Eye (tissue), 1 donor: ENCODE measurements around the gene ZNF416.

Source experiments
- DNase-seq: peaks from one replicate; pipeline ENCODE4 v3.0.0-alpha.2; 2015

Gene ZNF416

DNA sequence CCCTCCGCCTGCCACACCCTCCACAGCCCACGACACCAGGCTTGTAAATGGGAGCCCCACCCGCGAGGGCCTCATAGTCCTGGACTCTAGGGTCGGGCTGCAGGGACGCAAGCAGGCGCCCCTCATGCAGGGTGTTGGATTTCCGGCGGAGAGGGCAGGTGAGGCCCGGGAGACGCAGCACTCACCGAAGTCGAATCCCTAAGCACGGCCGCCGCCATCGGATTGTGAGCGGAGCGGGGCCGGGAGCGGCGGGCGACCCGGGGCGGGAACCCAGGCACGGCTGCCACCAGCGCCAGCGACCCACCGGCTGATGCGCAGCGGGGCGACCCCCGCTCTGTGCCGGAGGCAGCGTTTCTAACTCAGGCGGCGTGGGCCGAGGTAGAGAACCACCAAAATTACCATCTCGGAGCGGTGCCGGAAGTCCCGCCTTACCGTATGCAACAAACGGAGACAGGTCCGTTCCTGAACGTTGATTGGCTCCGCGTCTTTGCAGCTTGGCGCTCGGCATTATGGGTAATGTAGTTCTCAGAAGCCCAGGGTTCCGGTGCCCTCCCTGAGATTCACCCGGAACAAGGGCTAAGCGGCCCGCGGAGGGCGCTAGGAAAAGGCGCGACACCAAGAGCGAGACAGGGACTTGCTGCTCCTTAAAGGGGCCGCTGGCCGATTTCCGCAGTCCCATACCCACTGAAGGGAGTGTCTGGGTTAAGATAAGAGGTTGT lies at the start of gene ZNF416:
ZNF416 (minus strand) TSS at position 425 of the 719 bp plus-strand sequence; CDS start at position 218, 207 bp downstream.
- peak; percentile 100 for DNase-seq

DNA sequence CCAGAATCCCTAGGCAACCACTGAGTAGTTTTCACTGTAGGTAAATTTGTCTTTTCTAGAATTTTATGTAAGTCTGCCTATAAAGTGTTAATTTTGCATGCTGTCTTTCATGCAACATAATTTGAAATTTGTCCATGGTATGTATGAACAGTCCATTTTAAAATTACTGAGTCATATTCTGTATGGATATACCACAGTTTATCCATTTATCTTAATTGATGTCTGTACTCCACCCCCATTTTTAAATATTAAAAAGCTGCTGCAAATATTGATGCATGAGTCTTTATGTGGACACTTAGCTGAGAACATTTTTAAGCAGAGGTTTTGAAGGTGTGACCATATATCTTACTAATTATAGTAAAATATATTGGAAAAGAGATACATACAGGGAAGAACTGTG lies 44.4 kb upstream of the ZNF416 start:
- DNase-seq: no peak

GRCh38 chr19:57620673-57621348 lies 42.1 kb upstream of the ZNF416 start:
- DNase-seq: peak; percentile 50

DNA sequence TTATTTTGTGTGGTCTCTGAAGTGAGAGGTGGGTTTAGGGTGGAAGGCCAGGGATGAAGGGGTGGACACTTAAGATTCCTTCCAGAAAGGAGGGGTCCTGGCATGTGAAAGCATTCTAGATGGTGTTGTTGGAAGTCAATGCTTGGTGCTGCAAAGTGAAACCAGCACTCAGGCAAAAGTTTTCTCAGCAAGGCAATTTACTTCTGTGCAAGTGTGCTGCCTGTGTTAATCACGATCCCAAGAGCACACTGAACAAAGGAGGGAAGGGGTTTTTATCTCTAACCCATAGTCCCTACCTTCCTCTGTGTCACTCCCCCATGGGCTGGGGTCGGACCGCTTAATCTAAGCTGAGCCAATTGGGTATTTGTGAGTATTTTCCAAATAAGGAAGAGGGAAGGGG lies 36.6 kb upstream of the ZNF416 start:
- DNase-seq: no peak

GRCh38 chr19:57613941-57614743 lies 35.4 kb upstream of the ZNF416 start, which contains the start of gene ZNF134:
ZNF134 (plus strand) TSS chr19:57614242; CDS start chr19:57619469, 5,227 bp downstream.
- peak; percentile 97 for DNase-seq

DNA sequence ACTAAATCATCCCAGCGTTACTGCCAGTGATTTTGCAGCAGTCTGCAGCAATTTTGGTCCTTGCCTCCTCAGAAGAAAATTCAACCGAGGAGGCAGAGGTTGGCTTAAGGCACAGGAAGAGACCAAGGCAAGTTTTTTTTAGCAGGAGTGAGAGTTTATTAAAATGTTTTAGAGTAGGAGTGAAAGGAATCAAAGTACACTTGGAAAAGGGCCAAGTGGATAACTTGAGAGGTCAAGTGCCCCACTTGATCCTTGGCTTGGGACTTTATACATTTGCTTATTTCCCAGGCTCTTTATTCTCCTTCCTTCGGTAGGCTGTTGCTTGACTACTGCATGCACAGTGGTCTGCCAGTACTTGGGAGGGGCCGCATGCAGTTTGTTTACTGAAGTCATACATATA lies 32.4 kb upstream of the ZNF416 start:
- no peak for DNase-seq

- no peak for DNase-seq
These were observed 28.2 kb upstream of the ZNF416 start for GRCh38 chr19:57606931-57607330.

- peak; percentile 97 for DNase-seq
These were observed 21.2 kb upstream of the ZNF416 start, which contains the start of gene ZNF530 for GRCh38 chr19:57599761-57600383. ZNF530 (plus strand) TSS chr19:57599885; CDS start chr19:57604346, 4,461 bp downstream.

GRCh38 chr19:57599377-57599760 lies 20.7 kb upstream of the ZNF416 start:
- no peak for DNase-seq

- DNase-seq: no peak
These were observed 8.8 kb upstream of the ZNF416 start for GRCh38 chr19:57587529-57587928.

DNA sequence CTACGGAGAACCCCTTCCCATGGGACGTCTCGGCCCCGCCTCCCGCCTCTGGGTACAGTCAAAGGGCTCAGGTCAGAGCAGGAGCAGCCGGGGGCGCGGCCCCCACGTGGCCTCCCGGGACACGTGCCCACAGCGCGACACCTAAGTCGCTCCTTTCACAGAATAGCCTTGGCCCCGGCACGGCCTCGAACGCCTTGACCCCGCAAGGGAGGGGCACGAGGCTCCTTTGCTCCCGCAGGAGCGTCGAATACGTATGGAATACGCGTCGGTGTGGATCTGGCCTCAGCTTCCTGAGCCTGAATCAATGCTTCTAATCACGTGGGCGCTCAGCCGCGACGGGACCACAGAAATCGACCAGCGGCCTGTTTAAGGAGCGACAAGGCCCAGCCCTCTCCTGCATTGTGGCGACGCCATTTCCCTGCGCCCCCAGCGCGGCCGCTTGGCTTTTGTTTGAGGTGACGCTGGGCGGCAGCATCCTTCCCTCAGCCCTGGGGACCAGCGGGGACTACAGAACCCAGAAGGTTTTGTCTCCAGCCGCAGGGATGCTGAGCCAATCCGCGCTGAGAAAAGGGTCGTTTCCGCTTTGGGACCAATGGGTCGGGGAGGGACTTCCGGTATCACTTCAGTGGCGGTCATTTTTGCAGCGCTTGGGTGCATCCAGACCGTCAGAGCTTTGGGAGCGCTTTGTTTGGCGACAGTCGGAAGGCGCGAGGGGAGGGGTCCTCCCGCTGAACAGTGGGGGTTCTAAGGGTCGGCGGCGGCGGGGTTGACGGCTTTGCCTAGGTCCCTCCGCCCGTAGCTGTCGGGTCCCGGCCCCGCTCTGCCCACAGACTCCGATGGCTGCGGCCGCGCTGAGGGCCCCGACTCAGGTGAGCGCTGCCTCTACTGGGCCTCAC lies 5.1 kb upstream of the ZNF416 start, which contains the start of gene ZIK1:
ZIK1 (plus strand) TSS at position 625 of the 896 bp plus-strand sequence; CDS start at position 837, 212 bp downstream.
- DNase-seq: peak; percentile 99

DNA sequence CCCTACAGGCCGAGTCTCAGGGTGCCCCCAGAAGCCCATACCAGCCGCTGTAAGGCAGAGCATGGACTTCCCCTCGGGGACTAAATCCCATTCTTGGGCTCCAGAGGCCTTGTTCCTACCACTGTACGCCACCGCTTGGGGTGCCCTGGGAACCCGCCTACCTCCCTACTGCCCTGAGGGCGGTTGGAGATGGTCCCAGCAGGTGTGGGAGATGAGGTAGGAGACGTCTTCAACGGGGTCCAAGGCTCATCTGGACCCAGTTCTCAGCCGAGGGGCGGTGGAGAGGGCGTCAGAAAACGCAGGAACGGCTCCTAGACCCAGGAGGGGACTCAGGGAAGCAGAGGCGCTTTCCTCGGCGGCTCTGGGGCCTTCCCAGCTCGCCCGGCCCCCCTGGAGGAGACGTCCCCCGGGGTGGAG lies 4.4 kb upstream of the ZNF416 start:
- no peak for DNase-seq

GRCh38 chr19:57576661-57577060 lies 2.0 kb downstream of the ZNF416 start:
- DNase-seq: no peak

- DNase-seq: no peak
These were observed 6.2 kb downstream of the ZNF416 start for GRCh38 chr19:57572415-57572947.

DNA sequence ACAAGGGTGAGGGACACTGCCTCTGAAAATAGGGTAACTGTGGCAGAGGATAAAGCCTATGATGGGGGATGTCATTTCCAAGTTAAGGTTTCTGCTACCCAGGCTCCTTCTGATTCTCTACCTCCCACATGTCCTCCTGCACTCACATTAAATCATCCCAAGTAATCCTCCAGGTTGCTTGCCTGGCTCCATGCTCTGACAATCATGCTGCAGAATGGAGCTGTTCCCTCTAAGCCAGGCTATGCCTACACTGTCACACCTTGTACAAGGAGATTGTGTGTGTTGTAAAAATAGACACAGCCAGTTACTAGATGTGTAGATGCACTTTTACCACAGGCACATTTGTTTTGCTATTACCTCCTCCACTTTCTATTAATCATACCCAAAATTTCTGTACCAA lies 8.0 kb downstream of the ZNF416 start:
- DNase-seq: no peak

- no peak for DNase-seq
These were observed 12.1 kb downstream of the ZNF416 start for GRCh38 chr19:57566396-57567265.

DNA sequence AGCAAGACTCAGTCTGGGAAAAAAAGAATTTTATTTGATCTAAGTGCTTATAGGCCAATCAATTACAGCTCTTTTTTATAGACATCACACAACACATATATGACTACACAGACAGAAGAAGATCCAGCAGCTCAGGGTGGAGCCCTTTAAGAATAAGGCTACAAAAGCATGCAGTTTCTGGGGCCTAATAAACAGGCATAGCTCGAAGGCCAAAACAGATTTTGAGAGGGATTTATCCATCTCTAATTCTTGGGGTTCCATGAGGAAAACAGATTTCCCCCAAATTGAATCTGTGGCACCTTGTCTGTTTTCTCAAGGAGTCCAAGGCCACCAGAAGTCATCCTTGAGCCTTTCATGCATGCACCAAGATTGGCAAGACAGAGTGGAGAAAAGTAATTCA lies 15.2 kb downstream of the ZNF416 start:
- no peak for DNase-seq

DNA sequence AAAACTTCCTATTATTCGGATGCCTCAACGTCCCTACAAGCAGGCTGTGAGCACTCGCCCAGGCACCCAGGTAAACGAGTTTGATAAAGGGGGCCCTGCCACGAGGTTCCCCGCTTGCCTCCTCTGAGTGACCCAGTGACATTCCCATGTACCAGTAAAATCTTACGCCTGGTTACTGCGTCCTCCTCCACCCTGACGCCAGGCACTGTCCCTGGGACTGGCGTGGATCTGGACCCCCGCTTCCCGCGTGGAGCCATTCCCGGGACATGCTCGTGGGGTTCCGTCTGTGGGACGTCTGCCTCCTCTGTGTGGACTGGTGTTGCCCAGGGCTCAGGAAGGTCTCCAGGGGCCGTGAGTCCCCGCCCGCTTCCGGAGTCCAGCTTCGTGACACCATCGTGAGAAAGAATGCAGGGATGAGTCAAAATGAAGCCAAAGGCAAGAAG lies 18.6 kb downstream of the ZNF416 start:
- peak; percentile 34 for DNase-seq

GRCh38 chr19:57559404-57560025 lies 19.2 kb downstream of the ZNF416 start, which contains the start of gene ZNF550:
ZNF550 (minus strand) TSS chr19:57559863; CDS start chr19:57559682, 181 bp downstream.
- peak; percentile 93 for DNase-seq

DNA sequence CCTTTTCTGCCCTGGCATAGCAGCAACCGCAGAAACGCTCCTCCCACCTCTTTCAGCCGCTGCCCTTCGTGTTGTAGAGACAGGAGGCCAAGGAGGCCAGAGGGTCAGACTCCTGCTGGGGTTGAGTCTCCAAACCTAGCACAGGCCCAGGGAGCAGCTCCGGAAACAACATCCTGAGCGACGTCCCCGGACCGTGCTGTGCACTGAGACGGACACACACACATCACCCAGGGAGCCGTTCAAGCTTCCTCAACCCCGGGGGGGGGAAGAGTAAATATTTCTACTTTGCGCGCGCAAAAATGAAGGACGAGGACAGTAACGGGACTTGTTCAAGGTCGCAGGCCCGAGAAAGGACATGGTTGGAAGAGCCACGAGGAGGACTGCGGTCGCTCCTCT lies 19.7 kb downstream of the ZNF416 start:
- peak; percentile 41 for DNase-seq
